ENCODE results near the gene ACAT1. TPM values are rescaled to one million over a fixed set of nuclear protein-coding genes. Genes with fewer than 3 reads are reported as not detected.

Gene ACAT1
- total RNA-seq, 2 donors from 2014 or later, result 15.8 to 18.8 TPM

GRCh38 chr11:108177570-108177969, 56.2 kb downstream of the ACAT1 start:
- Histone ChIP-seq H3K4me3 (ENCODE audit: low read length) (no peak overlapping the region), H3K27ac (ENCODE audit: low read depth, low read length) (no peak overlapping the region), H3K4me1 (ENCODE audit: control insufficient read depth, insufficient read depth, low read length) (no peaks in the 10 kb centered on the region), H3K9ac (ENCODE audit: extremely low read depth, low read length, poor library complexity, severe bottlenecking) (no peak overlapping the region), H3K27me3 (ENCODE audit: control insufficient read depth, insufficient read depth, low read length, poor library complexity, severe bottlenecking) (no peaks in the 10 kb centered on the region), H3K9me3 (ENCODE audit: control insufficient read depth, low read length) (no peaks in the 10 kb centered on the region), H3K36me3 (ENCODE audit: control insufficient read depth, insufficient read depth, low read length) (peaks cover 72% of the 10 kb centered on the region)
- no peak for DNase-seq
- no peak overlapping the region for H3K27ac Mint-ChIP-seq
- H3K27me3 Mint-ChIP-seq (ENCODE audit: insufficient read depth), result no peaks in the 10 kb centered on the region
- H3K36me3 Mint-ChIP-seq (ENCODE audit: low read depth), result peaks cover 67% of the 10 kb centered on the region
- no peaks in the 10 kb centered on the region for H3K4me1 Mint-ChIP-seq
- no peaks in the 10 kb centered on the region for H3K9me3 Mint-ChIP-seq
- TF ChIP-seq CTCF (conservative IDR thresholded peaks at IDR 0.05), result no peak
- 50 to 78% methylated on average over 2 to 4 of the region's 5 CpGs for WGBS, 2 experiments (ENCODE audit: insufficient coverage in 1 of 2, insufficient read length in 1 of 2)
- no peak overlapping the region for H3K4me3 Mint-ChIP-seq

- Mint-ChIP-seq H3K4me3 (no peak overlapping the region), H3K9me3 (no peaks in the 10 kb centered on the region), H3K4me1 (no peaks in the 10 kb centered on the region), H3K36me3 (ENCODE audit: low read depth) (peaks cover 57% of the 10 kb centered on the region), H3K27me3 (ENCODE audit: insufficient read depth) (no peaks in the 10 kb centered on the region), H3K27ac (no peak overlapping the region)
- Histone ChIP-seq H3K27ac (ENCODE audit: low read depth, low read length) (no peak overlapping the region), H3K36me3 (ENCODE audit: control insufficient read depth, insufficient read depth, low read length) (peaks cover 60% of the 10 kb centered on the region), H3K27me3 (ENCODE audit: control insufficient read depth, insufficient read depth, low read length, poor library complexity, severe bottlenecking) (no peaks in the 10 kb centered on the region), H3K9ac (ENCODE audit: extremely low read depth, low read length, poor library complexity, severe bottlenecking) (no peak overlapping the region), H3K4me1 (ENCODE audit: control insufficient read depth, insufficient read depth, low read length) (no peaks in the 10 kb centered on the region), H3K9me3 (ENCODE audit: control insufficient read depth, low read length) (no peaks in the 10 kb centered on the region), H3K4me3 (ENCODE audit: low read length) (no peak overlapping the region)
- no peak for TF ChIP-seq CTCF (conservative IDR thresholded peaks at IDR 0.05)
- DNase-seq, result no peak
These were observed 72.4 kb downstream of the ACAT1 start for GRCh38 chr11:108193725-108194124.

GRCh38 chr11:108196901-108197300, 75.5 kb downstream of the ACAT1 start:
- no peaks in the 10 kb centered on the region for H3K27me3 Mint-ChIP-seq (ENCODE audit: insufficient read depth)
- H3K9me3 Mint-ChIP-seq, result no peaks in the 10 kb centered on the region
- H3K36me3 Mint-ChIP-seq (ENCODE audit: low read depth), result peaks cover 45% of the 10 kb centered on the region

More at GRCh38 chr11:108196901-108197300, 75.5 kb downstream of the ACAT1 start:
- no peak overlapping the region for H3K4me3 Mint-ChIP-seq
- peaks cover 4% of the 10 kb centered on the region for H3K4me1 Mint-ChIP-seq
- H3K27me3 ChIP-seq (ENCODE audit: control insufficient read depth, insufficient read depth, low read length, poor library complexity, severe bottlenecking), result no peaks in the 10 kb centered on the region
- DNase-seq, result no peak
- H3K4me1 ChIP-seq (ENCODE audit: control insufficient read depth, insufficient read depth, low read length), result no peaks in the 10 kb centered on the region
- H3K4me3 ChIP-seq (ENCODE audit: low read length), result no peak overlapping the region
- TF ChIP-seq CTCF (conservative IDR thresholded peaks at IDR 0.05), result no peak
- no peaks in the 10 kb centered on the region for H3K9me3 ChIP-seq (ENCODE audit: control insufficient read depth, low read length)
- H3K27ac Mint-ChIP-seq, result no peak overlapping the region
- peaks cover 39% of the 10 kb centered on the region for H3K36me3 ChIP-seq (ENCODE audit: control insufficient read depth, insufficient read depth, low read length)
- H3K9ac ChIP-seq (ENCODE audit: extremely low read depth, low read length, poor library complexity, severe bottlenecking), result no peak overlapping the region
- 93 to 100% methylated on average over 3 of the region's 3 CpGs for WGBS, 2 experiments (ENCODE audit: insufficient coverage in 1 of 2, insufficient read length in 1 of 2)
- no peak overlapping the region for H3K27ac ChIP-seq (ENCODE audit: low read depth, low read length)

Other genes with a start within 250 kb of the ACAT1 start
- 1 to 10 TPM; 4.8 to 7.5 TPM for gene RAB39A, start 193.1 kb upstream of the ACAT1 start, total RNA-seq
- 10 to 100 TPM; 33.8 to 40.0 TPM for gene CUL5, start 112.7 kb upstream of the ACAT1 start, total RNA-seq
- gene NPAT, start 101.1 kb downstream of the ACAT1 start, total RNA-seq, result 10 to 100 TPM; 21.8 to 23.8 TPM
- 10 to 100 TPM; 60.9 to 63.0 TPM for gene ATM, start 101.5 kb downstream of the ACAT1 start, total RNA-seq